Measurements from ENCODE around the gene ADGRF4. TPM values are rescaled to one million over a fixed set of nuclear protein-coding genes. Genes with fewer than 3 reads are reported as not detected.

ADGRF4 gene
- polyA plus RNA-seq, 1 donor from 2014 or later, result not detected

- Histone ChIP-seq H3K9me2 (ENCODE audit: insufficient read depth, low read length) (no peaks in the 10 kb centered on the region), H3K9ac (ENCODE audit: low read length) (no peak overlapping the region), H3K79me2 (replicated peaks; ENCODE audit: insufficient read depth, low read length) (no peaks in the 10 kb centered on the region), H3K4me2 (ENCODE audit: low read length) (no peak overlapping the region), H3K36me3 (ENCODE audit: insufficient read depth, low read length) (no peaks in the 10 kb centered on the region), H3K27me3 (ENCODE audit: insufficient read depth, low read depth, low read length) (no peaks in the 10 kb centered on the region), H4K20me1 (ENCODE audit: insufficient read depth) (no peaks in the 10 kb centered on the region), H3K27ac (ENCODE audit: low read length) (no peak overlapping the region), H2AFZ (ENCODE audit: low read depth, low read length) (no peak overlapping the region), H3K4me3 (ENCODE audit: low read length) (no peak overlapping the region), H3K9me3 (ENCODE audit: low read length) (no peaks in the 10 kb centered on the region), H3F3A (ENCODE audit: insufficient read depth, low read length, poor library complexity, severe bottlenecking) (no peaks in the 10 kb centered on the region)
- TF ChIP-seq REST (IDR thresholded peaks at IDR 0.05; ENCODE audit: borderline replicate concordance), result no peak
- no peak for TF ChIP-seq CTCF (IDR thresholded peaks at IDR 0.05; ENCODE audit: poor library complexity, severe bottlenecking)
- TF ChIP-seq MXI1 (conservative IDR thresholded peaks at IDR 0.05; ENCODE audit: poor library complexity, severe bottlenecking), result no peak
- TF ChIP-seq TAF1 (IDR thresholded peaks at IDR 0.05; ENCODE audit: low read depth), result no peak
- TF ChIP-seq RAD21 (conservative IDR thresholded peaks at IDR 0.05), result no peak
- TF ChIP-seq SMC3 (conservative IDR thresholded peaks at IDR 0.05; ENCODE audit: poor library complexity), result no peak
- TF ChIP-seq EZH2 (IDR thresholded peaks at IDR 0.05; ENCODE audit: borderline replicate concordance, insufficient read depth, low read length, poor library complexity, severe bottlenecking), result no peak
- TF ChIP-seq EP300 (conservative IDR thresholded peaks at IDR 0.05; ENCODE audit: poor library complexity, severe bottlenecking), result no peak
- TF ChIP-seq POLR2AphosphoS5 (IDR thresholded peaks at IDR 0.05), result no peak
Observed at GRCh38 chr6:47663462-47664216, 34.7 kb upstream of the ADGRF4 start.

- Histone ChIP-seq H2AFZ (ENCODE audit: low read depth, low read length) (no peak overlapping the region), H3K9ac (ENCODE audit: low read length) (no peak overlapping the region), H3K36me3 (ENCODE audit: insufficient read depth, low read length) (no peaks in the 10 kb centered on the region), H3K4me3 (ENCODE audit: low read length) (no peak overlapping the region), H3K9me2 (ENCODE audit: insufficient read depth, low read length) (no peaks in the 10 kb centered on the region), H3F3A (ENCODE audit: insufficient read depth, low read length, poor library complexity, severe bottlenecking) (no peaks in the 10 kb centered on the region), H3K27ac (ENCODE audit: low read length) (no peak overlapping the region), H3K79me2 (replicated peaks; ENCODE audit: insufficient read depth, low read length) (no peaks in the 10 kb centered on the region), H4K20me1 (ENCODE audit: insufficient read depth) (no peaks in the 10 kb centered on the region), H3K4me2 (ENCODE audit: low read length) (no peak overlapping the region), H3K27me3 (ENCODE audit: insufficient read depth, low read depth, low read length) (no peaks in the 10 kb centered on the region), H3K9me3 (ENCODE audit: low read length) (no peaks in the 10 kb centered on the region)
- TF ChIP-seq SMC3 (conservative IDR thresholded peaks at IDR 0.05; ENCODE audit: poor library complexity), result no peak
- no peak for TF ChIP-seq MXI1 (conservative IDR thresholded peaks at IDR 0.05; ENCODE audit: poor library complexity, severe bottlenecking)
- no peak for TF ChIP-seq CTCF (IDR thresholded peaks at IDR 0.05; ENCODE audit: poor library complexity, severe bottlenecking)
- no peak for TF ChIP-seq TAF1 (IDR thresholded peaks at IDR 0.05; ENCODE audit: low read depth)
Observed at GRCh38 chr6:47665112-47665511, 33.3 kb upstream of the ADGRF4 start.
